Measurements from ENCODE around the gene RASGRP1.

Gene RASGRP1

DNA sequence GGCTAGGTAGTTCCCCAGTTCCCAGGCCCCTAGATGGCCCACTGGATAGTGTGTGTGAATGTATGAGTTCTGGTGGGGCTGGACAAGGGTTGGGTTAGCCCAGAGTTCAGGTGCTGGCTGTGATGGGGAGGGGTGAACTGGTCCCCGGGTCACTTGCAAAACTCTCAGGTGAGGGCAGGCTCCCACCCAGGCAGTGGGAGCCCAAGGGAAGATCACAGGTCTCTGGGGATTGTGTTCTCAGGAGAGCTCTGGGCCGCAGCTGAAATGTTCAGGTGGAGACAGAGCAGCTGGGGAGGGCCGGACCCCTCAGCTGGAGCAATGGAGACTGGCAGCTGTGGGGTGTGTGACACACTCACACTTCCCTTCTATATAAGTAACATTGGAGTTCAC, 123.5 kb downstream of the RASGRP1 start:
- DNase-seq, result peak; percentile 4

DNA sequence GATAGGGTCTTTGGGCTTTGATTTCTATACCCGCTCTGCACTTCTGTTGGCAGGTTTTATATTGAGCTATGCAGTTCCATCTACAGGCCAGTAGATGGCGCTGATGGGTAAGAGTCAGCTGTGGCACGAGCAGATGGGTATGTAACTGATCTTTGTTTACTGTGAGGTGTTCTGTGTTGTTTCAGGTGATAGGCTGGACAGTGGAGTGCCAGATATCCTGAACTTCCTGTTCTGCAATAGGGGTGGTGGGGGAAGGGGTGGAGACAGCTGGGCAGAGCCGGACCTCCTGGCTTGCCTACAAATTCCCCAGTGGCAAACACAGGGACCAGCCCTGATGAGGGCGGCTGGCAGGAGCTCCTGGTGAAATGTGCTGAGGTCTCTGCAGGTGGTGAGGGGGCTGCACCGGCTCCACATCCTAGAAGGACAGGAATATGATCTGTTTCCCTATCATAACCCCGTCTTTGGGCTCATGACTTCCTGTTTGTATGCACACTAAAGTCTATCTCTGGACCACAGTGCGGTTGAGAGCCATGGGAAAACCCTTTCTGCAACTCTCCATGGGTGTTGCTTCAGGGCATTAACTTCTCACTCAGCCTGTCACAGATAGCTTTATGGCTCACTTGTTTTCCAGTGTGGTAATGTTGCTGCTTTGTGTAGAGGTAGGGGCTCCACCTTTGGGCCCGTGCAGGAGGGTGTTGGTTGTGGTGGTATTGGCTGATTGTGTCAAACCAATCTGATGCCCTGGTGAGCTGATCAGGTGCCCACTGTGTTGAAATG, 124.1 kb downstream of the RASGRP1 start:
- peak; percentile 57 for DNase-seq
